Calu3 (cell line): Measurements from ENCODE around the gene SLC25A29. TPM values are rescaled to one million over a fixed set of nuclear protein-coding genes. Genes with fewer than 3 reads are reported as not detected.

ENCODE experiments used
- BruUV-seq: library from RNA; stranded (reverse); fragments of 400-500 nt; replicated peaks from 2 replicates; lab custom pipeline; 2021; lab: Mats Ljungman, UMichigan
- CTCF ChIA-PET: fragments of 300-600 bp; sonication (Branson Sonifier 250); formaldehyde crosslinking; loops from one replicate; lab custom pipeline; 2022; ENCODE audit warnings: antibody characterized with exemption; lab: Charles Lee
- DNase-seq: peaks from one replicate; pipeline ENCODE4 v3.0.0; 2022
- H3K27ac Mint-ChIP-seq: one replicate; pipeline ENCODE4 v1.8.0; 2022; ENCODE audit warnings: mixed read lengths; ENCODE audit not compliant: unreplicated experiment
- H3K27me3 Mint-ChIP-seq: one replicate; pipeline ENCODE4 v1.8.0; 2022; ENCODE audit warnings: mixed read lengths; ENCODE audit not compliant: unreplicated experiment
- H3K36me3 Mint-ChIP-seq: one replicate; pipeline ENCODE4 v1.8.0; 2022; ENCODE audit warnings: mild to moderate bottlenecking, moderate library complexity, mixed read lengths; ENCODE audit not compliant: insufficient read depth, unreplicated experiment
- H3K4me1 Mint-ChIP-seq: one replicate; pipeline ENCODE4 v1.8.0; 2022; ENCODE audit warnings: mild to moderate bottlenecking, low read depth, mixed read lengths; ENCODE audit not compliant: unreplicated experiment
- H3K4me3 Mint-ChIP-seq: one replicate; pipeline ENCODE4 v1.8.0; 2022; ENCODE audit warnings: mild to moderate bottlenecking, low read depth, moderate library complexity, mixed read lengths; ENCODE audit not compliant: unreplicated experiment
- H3K9me3 Mint-ChIP-seq: one replicate; pipeline ENCODE4 v1.8.0; 2022; ENCODE audit warnings: low read depth, mixed read lengths; ENCODE audit not compliant: unreplicated experiment
- CTCF ChIP-seq: fragments of 200-600 bp; IDR thresholded peaks from one replicate; pipeline ENCODE4 v1.8.0; 2022; ENCODE audit warnings: antibody characterized with exemption; ENCODE audit not compliant: unreplicated experiment
- intact Hi-C: fragments of 100-400 bp; cut with micrococcal nuclease; formaldehyde crosslinking; loops from one replicate; pipeline ENCODE4 v1.10.0; 2022; ENCODE audit not compliant: unreplicated experiment
- total RNA-seq: library from RNA; stranded (reverse); gene quantifications from 2 replicates; pipeline ENCODE4 v1.2.3, GENCODE V29; 2022

The SLC25A29 gene
- total RNA-seq, 1 experiment from 2014 or later: 68.4 TPM

- Mint-ChIP-seq H3K36me3 (peaks cover 16% of the 10 kb centered on the region), H3K4me1 (peaks cover 8% of the 10 kb centered on the region), H3K4me3 (no peak overlapping the region), H3K9me3 (no peaks in the 10 kb centered on the region), H3K27ac (no peak overlapping the region), H3K27me3 (no peaks in the 10 kb centered on the region)
- TF ChIP-seq CTCF: no peak
- no TSS peak for BruUV-seq
- CTCF ChIA-PET: no interaction called here
- intact Hi-C loops: loop anchor here (10.0 kb wide), 1 partner anchor 100 kb away; the partner anchor contains the start of gene WDR25
- no peak for DNase-seq
These were observed 31.0 kb downstream of the SLC25A29 start for GRCh38 chr14:100275214-100275613.

GRCh38 chr14:100274250-100274649, 32.0 kb downstream of the SLC25A29 start:
- no peak for DNase-seq
- no peak overlapping the region for H3K27ac Mint-ChIP-seq
- CTCF ChIA-PET: no interaction called here
- H3K27me3 Mint-ChIP-seq: no peaks in the 10 kb centered on the region
- H3K36me3 Mint-ChIP-seq: peaks cover 16% of the 10 kb centered on the region
- no peak for TF ChIP-seq CTCF
- no peaks in the 10 kb centered on the region for H3K9me3 Mint-ChIP-seq
- H3K4me3 Mint-ChIP-seq: no peak overlapping the region
- intact Hi-C loops: loop anchor here (10.0 kb wide), 1 partner anchor 101 kb away; the partner anchor contains the start of gene WDR25
- no peaks in the 10 kb centered on the region for H3K4me1 Mint-ChIP-seq
- no TSS peak for BruUV-seq

- DNase-seq: peak; percentile 56
- Mint-ChIP-seq H3K4me1 (peaks cover 5% of the 10 kb centered on the region), H3K4me3 (no peak overlapping the region), H3K27me3 (no peaks in the 10 kb centered on the region), H3K9me3 (no peaks in the 10 kb centered on the region), H3K36me3 (peaks cover 16% of the 10 kb centered on the region), H3K27ac (no peak overlapping the region)
- intact Hi-C loops: loop anchor here (10.0 kb wide), 1 partner anchor 103 kb away; the partner anchor contains the start of gene WDR25
- peak; percentile 12 for TF ChIP-seq CTCF
- CTCF ChIA-PET: no interaction called here
- BruUV-seq: no TSS peak
These were observed 34.9 kb downstream of the SLC25A29 start for GRCh38 chr14:100271247-100271939.

- no TSS peak for BruUV-seq
- CTCF ChIA-PET: no interaction called here
- H3K4me1 Mint-ChIP-seq: peaks cover 18% of the 10 kb centered on the region
- TF ChIP-seq CTCF: no peak
- intact Hi-C loops: no loop called here
- no peak for DNase-seq
- peaks cover 15% of the 10 kb centered on the region for H3K36me3 Mint-ChIP-seq
- no peaks in the 10 kb centered on the region for H3K9me3 Mint-ChIP-seq
- H3K27ac Mint-ChIP-seq: no peak overlapping the region
- H3K27me3 Mint-ChIP-seq: no peaks in the 10 kb centered on the region
- no peak overlapping the region for H3K4me3 Mint-ChIP-seq
These were observed 37.5 kb downstream of the SLC25A29 start for GRCh38 chr14:100268591-100269207.
